ENCODE measurements around the gene EHD3. TPM values are rescaled to one million over a fixed set of nuclear protein-coding genes. Genes with fewer than 3 reads are reported as not detected.

EHD3 gene
- total RNA-seq, 1 donor = 16.3 TPM

DNA sequence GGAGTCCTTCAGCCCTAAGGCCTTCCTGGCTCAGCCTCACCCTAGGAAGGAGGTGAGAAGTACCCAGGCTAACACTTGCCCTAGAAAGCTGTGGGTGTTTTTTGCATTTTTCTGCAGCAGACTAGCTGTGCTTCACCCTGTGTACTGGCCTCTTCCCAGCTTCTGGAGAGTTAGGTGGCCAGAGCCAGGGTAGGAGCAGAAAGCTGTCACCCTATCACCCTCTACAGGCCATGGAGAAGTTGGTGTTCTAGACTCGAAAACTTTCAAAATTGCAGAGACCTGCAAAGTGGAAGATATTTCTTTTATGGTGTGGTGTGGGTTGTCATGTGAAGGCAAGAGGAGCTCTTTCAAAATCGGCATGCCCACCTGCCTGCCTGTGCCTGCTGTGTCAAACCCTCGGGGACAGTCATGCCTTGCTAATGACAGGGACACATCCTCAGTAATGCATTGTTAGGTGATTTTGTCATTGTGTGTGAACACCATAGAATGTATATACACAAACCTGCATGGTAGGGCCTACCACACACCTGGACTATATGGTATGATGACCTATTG, 29.8 kb downstream of the EHD3 start:
- Histone ChIP-seq H3K79me2 (ENCODE audit: insufficient read depth, low read length) (no peaks in the 10 kb centered on the region), H3K4me2 (ENCODE audit: insufficient read depth, low read length) (no peak overlapping the region), H3K9me3 (ENCODE audit: low read depth, low read length) (no peaks in the 10 kb centered on the region), H3K27ac (ENCODE audit: low read depth, low read length) (no peak overlapping the region), H3K4me3 (ENCODE audit: insufficient read depth, low read length) (no peak overlapping the region), H3K27me3 (ENCODE audit: insufficient read depth, low read length) (no peaks in the 10 kb centered on the region), H3K36me3 (ENCODE audit: insufficient read depth, low read length) (peaks cover 4% of the 10 kb centered on the region), H2AFZ (ENCODE audit: low read length) (no peak overlapping the region), H4K20me1 (ENCODE audit: insufficient read depth, low read length) (no peaks in the 10 kb centered on the region), H3K4me1 (ENCODE audit: insufficient read depth, low read length) (no peaks in the 10 kb centered on the region)
- TF ChIP-seq, protein P1, sequence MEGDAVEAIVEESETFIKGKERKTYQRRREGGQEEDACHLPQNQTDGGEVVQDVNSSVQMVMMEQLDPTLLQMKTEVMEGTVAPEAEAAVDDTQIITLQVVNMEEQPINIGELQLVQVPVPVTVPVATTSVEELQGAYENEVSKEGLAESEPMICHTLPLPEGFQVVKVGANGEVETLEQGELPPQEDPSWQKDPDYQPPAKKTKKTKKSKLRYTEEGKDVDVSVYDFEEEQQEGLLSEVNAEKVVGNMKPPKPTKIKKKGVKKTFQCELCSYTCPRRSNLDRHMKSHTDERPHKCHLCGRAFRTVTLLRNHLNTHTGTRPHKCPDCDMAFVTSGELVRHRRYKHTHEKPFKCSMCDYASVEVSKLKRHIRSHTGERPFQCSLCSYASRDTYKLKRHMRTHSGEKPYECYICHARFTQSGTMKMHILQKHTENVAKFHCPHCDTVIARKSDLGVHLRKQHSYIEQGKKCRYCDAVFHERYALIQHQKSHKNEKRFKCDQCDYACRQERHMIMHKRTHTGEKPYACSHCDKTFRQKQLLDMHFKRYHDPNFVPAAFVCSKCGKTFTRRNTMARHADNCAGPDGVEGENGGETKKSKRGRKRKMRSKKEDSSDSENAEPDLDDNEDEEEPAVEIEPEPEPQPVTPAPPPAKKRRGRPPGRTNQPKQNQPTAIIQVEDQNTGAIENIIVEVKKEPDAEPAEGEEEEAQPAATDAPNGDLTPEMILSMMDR (IDR thresholded peaks at IDR 0.05; ENCODE audit: extremely low read depth, low read depth, low read length) = no peak
- no peak for DNase-seq (ENCODE audit: insufficient read length, low spot score, missing footprints)

DNA sequence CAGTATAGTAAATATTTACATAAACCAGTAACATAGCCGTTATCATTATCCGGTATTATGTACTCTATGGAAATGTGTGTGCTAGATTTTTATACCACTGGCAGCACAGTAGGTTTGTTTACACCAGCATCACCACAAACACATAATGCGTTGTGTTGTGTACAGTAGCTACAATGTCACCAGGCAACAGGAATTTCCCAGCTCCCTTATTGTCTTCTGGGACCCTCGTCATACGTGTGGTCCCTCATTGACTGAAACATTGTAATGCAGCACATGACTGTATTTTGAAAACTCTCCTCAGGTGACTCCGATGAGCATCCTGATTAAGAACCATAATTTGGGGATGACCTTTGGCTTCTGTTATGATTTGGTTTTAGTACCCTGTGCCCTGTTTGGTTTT, 31.3 kb downstream of the EHD3 start:
- Histone ChIP-seq H3K4me1 (ENCODE audit: insufficient read depth, low read length) (peaks cover 12% of the 10 kb centered on the region), H3K4me2 (ENCODE audit: insufficient read depth, low read length) (no peak overlapping the region), H3K79me2 (ENCODE audit: insufficient read depth, low read length) (no peaks in the 10 kb centered on the region)

DNA sequence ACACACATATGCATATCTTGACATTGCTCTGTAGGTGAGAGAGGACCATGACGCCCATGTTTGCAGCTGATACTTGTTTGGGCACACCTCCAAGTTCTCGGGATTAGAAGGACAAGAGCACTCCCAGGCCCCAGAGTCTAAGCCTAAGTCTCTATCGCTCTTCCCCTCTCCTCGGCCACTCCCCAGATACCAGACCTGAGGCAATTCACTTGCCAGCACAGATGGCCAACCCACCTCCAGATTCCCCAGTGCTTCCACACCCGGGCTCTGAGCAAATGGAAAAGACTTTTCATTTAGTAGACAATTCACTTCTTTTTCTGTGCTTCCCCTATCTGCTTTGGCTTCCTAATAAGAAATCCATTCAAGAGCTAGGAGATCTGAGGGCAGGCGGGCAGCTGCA, 32.9 kb downstream of the EHD3 start:
- Histone ChIP-seq H3K79me2 (ENCODE audit: insufficient read depth, low read length) (no peaks in the 10 kb centered on the region), H3K9me3 (ENCODE audit: low read depth, low read length) (no peaks in the 10 kb centered on the region), H3K27me3 (ENCODE audit: insufficient read depth, low read length) (no peaks in the 10 kb centered on the region), H3K4me3 (ENCODE audit: insufficient read depth, low read length) (no peak overlapping the region), H2AFZ (ENCODE audit: low read length) (no peak overlapping the region), H3K4me2 (ENCODE audit: insufficient read depth, low read length) (no peak overlapping the region), H3K4me1 (ENCODE audit: insufficient read depth, low read length) (peaks cover 22% of the 10 kb centered on the region), H4K20me1 (ENCODE audit: insufficient read depth, low read length) (no peaks in the 10 kb centered on the region), H3K36me3 (ENCODE audit: insufficient read depth, low read length) (peaks cover 4% of the 10 kb centered on the region), H3K27ac (ENCODE audit: low read depth, low read length) (no peak overlapping the region)
- TF ChIP-seq, protein P1 (IDR thresholded peaks at IDR 0.05; ENCODE audit: extremely low read depth, low read depth, low read length) = no peak
- no peak for DNase-seq (ENCODE audit: insufficient read length, low spot score, missing footprints)

More for the DNA sequence above, 31.3 kb downstream of the EHD3 start:
- no peak overlapping the region for H3K4me3 ChIP-seq (ENCODE audit: insufficient read depth, low read length)
- H3K9me3 ChIP-seq (ENCODE audit: low read depth, low read length) = no peaks in the 10 kb centered on the region
- TF ChIP-seq, protein P1 (IDR thresholded peaks at IDR 0.05; ENCODE audit: extremely low read depth, low read depth, low read length) = no peak
- no peaks in the 10 kb centered on the region for H4K20me1 ChIP-seq (ENCODE audit: insufficient read depth, low read length)
- H3K36me3 ChIP-seq (ENCODE audit: insufficient read depth, low read length) = peaks cover 4% of the 10 kb centered on the region
- no peak overlapping the region for H3K27ac ChIP-seq (ENCODE audit: low read depth, low read length)
- H3K27me3 ChIP-seq (ENCODE audit: insufficient read depth, low read length) = no peaks in the 10 kb centered on the region
- H2AFZ ChIP-seq (ENCODE audit: low read length) = no peak overlapping the region
- no peak for DNase-seq (ENCODE audit: insufficient read length, low spot score, missing footprints)

DNA sequence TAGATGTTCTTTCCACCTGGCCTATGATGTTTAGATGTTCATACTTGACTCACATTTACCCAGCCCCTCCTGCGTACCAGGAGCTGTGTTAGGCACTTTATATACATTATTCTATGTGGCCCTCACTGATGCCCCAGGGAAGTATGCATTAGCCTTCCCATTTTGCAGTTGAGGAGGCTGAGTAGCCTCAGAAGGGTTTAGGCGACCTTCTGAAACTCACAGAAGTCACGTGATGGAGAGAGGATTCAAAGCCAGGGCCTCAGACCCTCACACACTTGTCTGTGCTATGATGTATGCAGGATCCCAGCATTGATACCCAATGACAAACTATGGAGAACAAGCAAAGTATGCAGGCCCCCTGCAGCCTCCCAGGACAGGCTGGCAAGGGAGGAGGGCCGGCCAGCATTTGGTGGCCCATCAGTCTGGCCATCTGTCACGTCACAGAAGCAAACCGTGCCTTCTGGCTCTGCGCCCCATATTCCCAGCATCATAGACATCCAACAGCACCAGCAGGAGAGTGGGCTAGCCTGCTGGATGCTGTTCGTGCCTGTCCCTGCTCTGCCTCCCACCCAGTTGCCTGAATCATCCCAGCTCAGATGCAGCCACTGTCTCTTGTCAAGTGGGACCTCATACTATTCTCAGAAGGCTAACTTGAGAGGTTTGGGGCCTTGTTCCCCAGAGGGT, 33.6 kb downstream of the EHD3 start:
- H4K20me1 ChIP-seq (ENCODE audit: insufficient read depth, low read length) = no peaks in the 10 kb centered on the region
- no peak overlapping the region for H2AFZ ChIP-seq (ENCODE audit: low read length)
- peaks cover 22% of the 10 kb centered on the region for H3K4me1 ChIP-seq (ENCODE audit: insufficient read depth, low read length)
- no peaks in the 10 kb centered on the region for H3K27me3 ChIP-seq (ENCODE audit: insufficient read depth, low read length)
- peaks cover 4% of the 10 kb centered on the region for H3K36me3 ChIP-seq (ENCODE audit: insufficient read depth, low read length)
- no peak overlapping the region for H3K4me2 ChIP-seq (ENCODE audit: insufficient read depth, low read length)
- TF ChIP-seq, protein P1 (IDR thresholded peaks at IDR 0.05; ENCODE audit: extremely low read depth, low read depth, low read length) = no peak
- DNase-seq (ENCODE audit: insufficient read length, low spot score, missing footprints) = no peak
- no peak overlapping the region for H3K4me3 ChIP-seq (ENCODE audit: insufficient read depth, low read length)
- no peak overlapping the region for H3K27ac ChIP-seq (ENCODE audit: low read depth, low read length)
- H3K79me2 ChIP-seq (ENCODE audit: insufficient read depth, low read length) = no peaks in the 10 kb centered on the region
- no peaks in the 10 kb centered on the region for H3K9me3 ChIP-seq (ENCODE audit: low read depth, low read length)
